Measurements from ENCODE around the gene VRK1. TPM values are rescaled to one million over a fixed set of nuclear protein-coding genes. Genes with fewer than 3 reads are reported as not detected.
A peak's percentile ranks its signal among the peaks of the same experiment; 100 is the strongest.

VRK1 gene
- total and polyA plus RNA-seq, 2 of the 8 experiments (the other 6 are each of a cell fraction or from before 2014, with no cell fraction given): 24.2 to 64.8 TPM

GRCh38 chr14:96754845-96755184, 42.4 kb upstream of the VRK1 start:
- no peaks in the 10 kb centered on the region for H3K79me2 ChIP-seq (ENCODE audit: control insufficient read depth in 1 of 2, insufficient read depth in 2 of 2, low read length in 2 of 2)
- H4K91ac ChIP-seq (replicated peaks; ENCODE audit: insufficient read length, low read length): no peak overlapping the region
- no peak for DNase-seq (ENCODE audit: low read depth in 1 of 2, low spot score in 2 of 2)
- H2BK5ac ChIP-seq (ENCODE audit: low read depth, low read length): no peak overlapping the region
- no peak overlapping the region for H3K23ac ChIP-seq (ENCODE audit: insufficient read length)
- POLR2A ChIA-PET (ENCODE audit: partially characterized antibody): no interaction called here
- H3K14ac ChIP-seq (ENCODE audit: insufficient read length): no peak overlapping the region
- no peak overlapping the region for H4K8ac ChIP-seq (ENCODE audit: extremely low read depth, insufficient read depth, low read length)
- H3K27me3 ChIP-seq (replicated peaks in 1 of 4; ENCODE audit: control insufficient read depth in 3 of 4, extremely low read depth in 1 of 4, insufficient read depth in 3 of 4, low read length in 3 of 4): no peaks in the 10 kb centered on the region
- peaks cover 0 to 7% (median 1%) of the 10 kb centered on the region in 4 experiments; a peak in 4 of 7 replicates for H3K4me1 ChIP-seq (replicated peaks in 1 of 4; ENCODE audit: control insufficient read depth in 3 of 4, insufficient read depth in 4 of 4, low read length in 3 of 4)
- no peak overlapping the region for H2BK15ac ChIP-seq (ENCODE audit: low read length)
- H3K9ac ChIP-seq (replicated peaks in 1 of 4; ENCODE audit: extremely low read depth in 1 of 4, low read depth in 3 of 4, low read length in 3 of 4): no peak overlapping the region
- no peaks in the 10 kb centered on the region; the same call in 1 of the 2 replicates for H3K23me2 ChIP-seq (ENCODE audit: low read depth, low read length)
- H3K18ac ChIP-seq (ENCODE audit: extremely low read depth, low read length): no peak overlapping the region
- H3K4me2 ChIP-seq (ENCODE audit: insufficient read depth in 1 of 2, low read depth in 2 of 2, low read length in 2 of 2): no peak overlapping the region
- no peak overlapping the region for H3K56ac ChIP-seq (replicated peaks; ENCODE audit: insufficient read length, low read depth, low read length)
- CTCF ChIA-PET (ENCODE audit: partially characterized antibody): interaction anchor here (1.4 kb wide), 1 partner anchor 42 kb away, joined by 4 read pairs; the partner anchor contains the start of gene VRK1
- no peak for TF ChIP-seq ZNF274 (IDR thresholded peaks at IDR 0.05; ENCODE audit: borderline replicate concordance, extremely low read depth, low read length)
- no peak for TF ChIP-seq CHD2 (IDR thresholded peaks at IDR 0.05; ENCODE audit: low read length)
- peak; percentile 32 to 52 (median 40); a peak in 3 of 4 replicates for TF ChIP-seq CTCF (IDR thresholded peaks at IDR 0.05; ENCODE audit: control extremely low read depth in 1 of 3, insufficient read depth in 1 of 3, low read depth in 1 of 3, low read length in 3 of 3)
- TF ChIP-seq CREB1 (IDR thresholded peaks at IDR 0.05): no peak
- TF ChIP-seq RAD21 (IDR thresholded peaks at IDR 0.05 in 1 of 2, conservative IDR thresholded peaks at IDR 0.05 in 1 of 2; ENCODE audit: low read depth in 2 of 2, low read length in 2 of 2): peak; percentile 35 to 56; a peak in 3 of 4 replicates
- TF ChIP-seq FOSL1 (IDR thresholded peaks at IDR 0.05; ENCODE audit: insufficient read depth, low read depth, low read length): no peak
- TF ChIP-seq SAP30 (IDR thresholded peaks at IDR 0.05; ENCODE audit: insufficient read depth, insufficient replicate concordance, low read length): no peak
- no peaks in the 10 kb centered on the region for H3K9me3 ChIP-seq (ENCODE audit: insufficient read depth in 2 of 2, low read depth in 1 of 2, low read length in 1 of 2)
- H2BK12ac ChIP-seq (ENCODE audit: low read depth, low read length): no peak overlapping the region
- WGBS, 2 experiments (ENCODE audit: extremely low coverage in 1 of 2, insufficient coverage in 1 of 2, insufficient read length in 1 of 2, insufficient replicate concordance in 2 of 2, low coverage in 1 of 2, low lambda C conversion rate in 2 of 2, missing lambda C conversion rate in 1 of 2): 92% methylated on average over 6 of the region's 6 CpGs; no CpG with 5 or more reads in 1 of the 2 experiments
- no peaks in the 10 kb centered on the region for H3K79me1 ChIP-seq (ENCODE audit: low read depth, low read length)
- no peak overlapping the region for H2AK5ac ChIP-seq (ENCODE audit: low read depth, low read length)
- no peak overlapping the region for H2AFZ ChIP-seq (ENCODE audit: low read length)
- FAIRE-seq: no peak
- no peak overlapping the region for H2BK20ac ChIP-seq (ENCODE audit: low read length)
- no peak overlapping the region for H2BK120ac ChIP-seq (replicated peaks; ENCODE audit: low read depth, low read length)
- peaks cover 0 to 2% of the 10 kb centered on the region in 2 experiments for H4K20me1 ChIP-seq (replicated peaks in 1 of 2; ENCODE audit: control insufficient read depth in 1 of 2, insufficient read depth in 2 of 2, low read length in 2 of 2)
- no peak overlapping the region for H3K4ac ChIP-seq (replicated peaks; ENCODE audit: insufficient read length, low read depth, low read length)
- no peak overlapping the region for H4K5ac ChIP-seq (ENCODE audit: insufficient read length, low read depth, low read length)
- H3K27ac ChIP-seq (ENCODE audit: low read depth, low read length): no peak overlapping the region
- H3K4me3 ChIP-seq (ENCODE audit: extremely low read depth in 1 of 4, insufficient read depth in 2 of 4, low read depth in 3 of 4, low read length in 4 of 4): no peak overlapping the region
- no peaks in the 10 kb centered on the region for H3K36me3 ChIP-seq (ENCODE audit: control insufficient read depth in 2 of 4, insufficient read depth in 4 of 4, low read length in 3 of 4)

All from H1 (cell line).